PC-3 (cell line): Measurements from ENCODE around the gene MON2. TPM values are rescaled to one million over a fixed set of nuclear protein-coding genes. Genes with fewer than 3 reads are reported as not detected.

Experiments used
- ATAC-seq: fragments of 200-7000 bp; cut with Tn5 transposase; 2 replicates; pipeline ENCODE4 v1.9.1; 2020; ENCODE audit warnings: mild to moderate bottlenecking, moderate library complexity
- BruUV-seq: library from RNA; stranded (reverse); fragments of 400-500 nt; replicated peaks from 2 replicates; lab custom pipeline; 2021; lab: Mats Ljungman, UMichigan
- CTCF ChIA-PET: fragments of 300-600 bp; sonication (Branson Sonifier 250); formaldehyde crosslinking; loops from one replicate; lab custom pipeline; 2022; ENCODE audit warnings: antibody characterized with exemption; lab: Charles Lee
- POLR2A ChIA-PET: fragments of 300-600 bp; sonication (Branson Sonifier 250); formaldehyde crosslinking; loops from one replicate; lab custom pipeline; 2022; ENCODE audit warnings: antibody characterized with exemption; ENCODE audit not compliant: unreplicated experiment; lab: Charles Lee
- DNase-seq: peaks from one replicate; pipeline ENCODE4 v3.0.0-alpha.2; 2015
- H2AFZ ChIP-seq: fragments of 300-600 bp; sonication (generic); 2 replicates; pipeline ENCODE4 v1.6.0; 2016; ENCODE audit warnings: antibody characterized with exemption, low read length
- H3F3A ChIP-seq: fragments of 300-600 bp; sonication (generic); one replicate; pipeline ENCODE4 v1.6.0; 2017; ENCODE audit warnings: antibody characterized with exemption, low read length, control low read depth, mild to moderate bottlenecking; ENCODE audit not compliant: unreplicated experiment
- H3K27ac ChIP-seq: fragments of 300-600 bp; sonication (generic); 2 replicates; pipeline ENCODE4 v1.5.1; 2016; ENCODE audit warnings: mild to moderate bottlenecking, low read length
- H3K27me3 ChIP-seq: fragments of 300-600 bp; sonication (generic); 2 replicates; pipeline ENCODE4 v1.6.1; 2016; ENCODE audit warnings: low read length, mixed read lengths
- H3K36me3 ChIP-seq: fragments of 300-600 bp; sonication (generic); 2 replicates; pipeline ENCODE4 v1.6.1; 2016; ENCODE audit warnings: low read depth, mixed run types, low read length, mixed read lengths
- H3K4me1 ChIP-seq: fragments of 300-600 bp; sonication (generic); 2 replicates; pipeline ENCODE4 v1.5.1; 2016; ENCODE audit warnings: low read length; ENCODE audit not compliant: insufficient read depth
- H3K4me2 ChIP-seq: fragments of 300-600 bp; sonication (generic); 2 replicates; pipeline ENCODE4 v1.6.0; 2016; ENCODE audit warnings: low read length
- H3K4me3 ChIP-seq: fragments of 300-600 bp; sonication (generic); 2 replicates; pipeline ENCODE4 v1.5.1; 2016; ENCODE audit warnings: mild to moderate bottlenecking, low read length, mixed read lengths
- H3K79me2 ChIP-seq: fragments of 300-600 bp; sonication (generic); 2 replicates; pipeline ENCODE4 v1.6.1; 2017; ENCODE audit warnings: low read length, mixed read lengths
- H3K9ac ChIP-seq: fragments of 300-600 bp; sonication (generic); 2 replicates; pipeline ENCODE4 v1.6.0; 2016; ENCODE audit warnings: mild to moderate bottlenecking, low read length
- H3K9me2 ChIP-seq: fragments of 300-600 bp; sonication (generic); replicated peaks from 2 replicates; pipeline ENCODE4 v1.6.1; 2016; ENCODE audit warnings: mixed run types, low read length, mixed read lengths
- H3K9me3 ChIP-seq: fragments of 300-600 bp; sonication (generic); 2 replicates; pipeline ENCODE4 v1.6.1; 2016; ENCODE audit warnings: low read length, mixed read lengths
- H4K20me1 ChIP-seq: fragments of 300-600 bp; sonication (generic); 2 replicates; pipeline ENCODE4 v1.6.1; 2016; ENCODE audit warnings: low read length, mixed read lengths
- CTCF ChIP-seq: fragments of 300-600 bp; sonication (generic); conservative IDR thresholded peaks from 2 replicates; pipeline ENCODE4 v1.5.1; 2017; ENCODE audit warnings: antibody characterized with exemption, low read depth, mild to moderate bottlenecking, low read length
- EZH2 ChIP-seq: fragments of 300-600 bp; sonication (generic); IDR thresholded peaks from one replicate; pipeline ENCODE4 v1.6.1; 2017; ENCODE audit warnings: antibody characterized with exemption, mild to moderate bottlenecking, low read length; ENCODE audit not compliant: unreplicated experiment
- EZH2phosphoT487 ChIP-seq: fragments of 300-600 bp; sonication (generic); IDR thresholded peaks from 2 replicates; pipeline ENCODE4 v1.6.1; 2018; ENCODE audit warnings: mild to moderate bottlenecking, antibody characterized with exemption, low read length, borderline replicate concordance
- intact Hi-C: fragments of 100-400 bp; cut with micrococcal nuclease; formaldehyde crosslinking; loops from 2 replicates; pipeline ENCODE4 v1.9.0; 2023
- total RNA-seq: library from RNA; depleted of rRNA; stranded (reverse); fragments of >200 nt; gene quantifications from 2 replicates; pipeline ENCODE4 v1.2.3, GENCODE V29; 2014

MON2 gene
- total RNA-seq, 1 experiment from 2014 or later: 19.1 TPM

GRCh38 chr12:62618319-62618718, 151.7 kb downstream of the MON2 start:
- CTCF ChIA-PET: no interaction called here
- no peak overlapping the region for H3K4me2 ChIP-seq
- H3K27me3 ChIP-seq: no peaks in the 10 kb centered on the region
- no peaks in the 10 kb centered on the region for H3K79me2 ChIP-seq
- no peaks in the 10 kb centered on the region for H3K9me3 ChIP-seq
- TF ChIP-seq CTCF (no peak), EZH2 (no peak), EZH2phosphoT487 (no peak)
- POLR2A ChIA-PET: no interaction called here
- intact Hi-C loops: no loop called here
- DNase-seq: no peak
- no peaks in the 10 kb centered on the region for H4K20me1 ChIP-seq
- H3K9me2 ChIP-seq: no peaks in the 10 kb centered on the region
- ATAC-seq: no peak
- H3K27ac ChIP-seq: no peak overlapping the region
- no peak overlapping the region for H3K9ac ChIP-seq
- H3K36me3 ChIP-seq: no peaks in the 10 kb centered on the region
- no TSS peak for BruUV-seq
- no peaks in the 10 kb centered on the region for H3K4me1 ChIP-seq
- H2AFZ ChIP-seq: no peak overlapping the region
- H3F3A ChIP-seq: no peaks in the 10 kb centered on the region
- H3K4me3 ChIP-seq: no peak overlapping the region

- no peak for TF ChIP-seq EZH2
- Histone ChIP-seq H3K4me1 (no peaks in the 10 kb centered on the region), H3K36me3 (no peaks in the 10 kb centered on the region), H3K4me3 (no peak overlapping the region), H3K27ac (no peak overlapping the region), H4K20me1 (no peaks in the 10 kb centered on the region), H3K4me2 (no peak overlapping the region), H3F3A (no peaks in the 10 kb centered on the region), H3K9me2 (no peaks in the 10 kb centered on the region), H3K9me3 (no peaks in the 10 kb centered on the region), H3K79me2 (no peaks in the 10 kb centered on the region), H2AFZ (no peak overlapping the region), H3K9ac (no peak overlapping the region), H3K27me3 (no peaks in the 10 kb centered on the region)
- no peak for ATAC-seq
- POLR2A ChIA-PET: no interaction called here
- no TSS peak for BruUV-seq
- intact Hi-C loops: no loop called here
- no peak for DNase-seq
- CTCF ChIA-PET: no interaction called here
Observed at GRCh38 chr12:62618930-62619329, 152.3 kb downstream of the MON2 start.

- ATAC-seq (no peak), DNase-seq (no peak)
- Histone ChIP-seq H3K79me2 (no peaks in the 10 kb centered on the region), H3K4me2 (no peak overlapping the region), H3K9me2 (no peaks in the 10 kb centered on the region), H2AFZ (no peak overlapping the region), H3F3A (no peaks in the 10 kb centered on the region), H4K20me1 (no peaks in the 10 kb centered on the region), H3K36me3 (no peaks in the 10 kb centered on the region), H3K9me3 (no peaks in the 10 kb centered on the region), H3K27me3 (no peaks in the 10 kb centered on the region), H3K4me3 (no peak overlapping the region), H3K27ac (no peak overlapping the region), H3K9ac (no peak overlapping the region), H3K4me1 (no peaks in the 10 kb centered on the region)
- no TSS peak for BruUV-seq
- POLR2A ChIA-PET: no interaction called here
- intact Hi-C loops: no loop called here
- no peak for TF ChIP-seq EZH2phosphoT487
- no peak for TF ChIP-seq EZH2
- TF ChIP-seq CTCF: no peak
- CTCF ChIA-PET: interaction anchor here (0.9 kb wide), 1 partner anchor 17 kb away, joined by 3 read pairs; no protein-coding TSS in a partner anchor
Observed at GRCh38 chr12:62621101-62621638, 154.5 kb downstream of the MON2 start.
